HG02588 (cell line): Measurements from ENCODE around the gene TTC9.

Experiments
- ATAC-seq: cut with Tn5 transposase; IDR thresholded peaks from one replicate; pipeline ENCODE4 v1.9.1; 2021; ENCODE audit warnings: mild to moderate bottlenecking, moderate library complexity; ENCODE audit not compliant: unreplicated experiment

Gene TTC9

DNA sequence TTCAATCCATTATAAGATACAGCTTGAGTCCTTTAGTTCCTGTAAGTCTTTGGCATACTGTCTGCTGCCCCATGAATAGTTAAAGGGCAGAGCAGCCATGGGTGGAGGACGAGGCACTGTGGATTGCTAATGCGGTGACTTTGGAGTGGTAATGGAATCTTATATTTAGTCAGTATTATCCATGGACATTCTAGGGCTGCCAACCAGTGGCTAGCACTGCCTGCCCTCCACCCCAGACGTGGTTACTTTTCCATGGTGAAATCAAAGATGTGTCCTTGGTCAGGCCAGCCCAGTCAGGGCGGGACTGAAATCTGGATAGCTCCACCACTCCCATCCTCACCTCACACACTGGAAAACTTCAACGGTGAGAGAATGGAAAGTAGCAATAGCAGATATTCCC, 2.3 kb downstream of the TTC9 start:
- no peak for ATAC-seq

GRCh38 chr14:70645892-70646291, 4.2 kb downstream of the TTC9 start:
- no peak for ATAC-seq

DNA sequence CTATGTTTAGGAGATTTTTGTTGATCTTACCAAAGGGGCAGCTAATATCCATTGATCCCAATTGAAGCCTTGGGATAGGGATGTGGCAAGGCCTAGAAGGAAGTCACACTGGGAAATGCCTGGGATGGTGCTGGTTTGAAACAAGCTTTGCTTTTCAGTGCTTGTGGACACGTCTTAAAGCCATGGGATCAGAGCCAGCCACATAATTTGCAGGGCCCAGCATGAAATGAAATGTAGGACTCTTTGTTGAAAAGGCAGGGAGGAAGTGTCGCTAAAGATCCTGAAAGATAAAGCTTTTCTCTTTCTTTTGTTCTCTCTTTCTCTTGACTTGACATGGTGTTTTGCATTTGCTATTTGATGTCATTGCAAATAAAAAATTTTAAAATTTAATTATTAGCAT, 5.0 kb downstream of the TTC9 start:
- no peak for ATAC-seq

DNA sequence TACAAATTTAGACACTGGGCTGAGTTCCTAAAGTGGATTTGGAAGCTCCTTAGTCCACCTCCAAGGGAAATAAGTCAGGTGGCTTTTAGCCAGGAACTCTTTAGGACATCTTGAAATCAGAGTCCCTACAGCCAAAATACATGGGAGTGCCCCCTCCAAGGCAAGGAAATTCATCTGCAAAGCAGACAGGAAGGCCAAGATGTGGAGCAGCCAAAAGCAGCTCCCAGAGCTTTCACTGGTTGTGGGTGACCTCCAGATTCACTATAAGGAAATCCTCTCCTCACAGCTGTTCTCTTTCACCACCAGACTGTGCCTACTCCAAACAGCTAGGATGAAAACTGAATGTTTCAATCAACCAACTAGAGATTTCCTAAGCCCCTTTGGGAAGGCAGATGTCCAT, 6.6 kb downstream of the TTC9 start:
- no peak for ATAC-seq

- ATAC-seq, result no peak
These were observed 8.1 kb downstream of the TTC9 start for GRCh38 chr14:70649803-70650202.

- ATAC-seq, result no peak
These were observed 9.8 kb downstream of the TTC9 start for GRCh38 chr14:70651522-70651921.

DNA sequence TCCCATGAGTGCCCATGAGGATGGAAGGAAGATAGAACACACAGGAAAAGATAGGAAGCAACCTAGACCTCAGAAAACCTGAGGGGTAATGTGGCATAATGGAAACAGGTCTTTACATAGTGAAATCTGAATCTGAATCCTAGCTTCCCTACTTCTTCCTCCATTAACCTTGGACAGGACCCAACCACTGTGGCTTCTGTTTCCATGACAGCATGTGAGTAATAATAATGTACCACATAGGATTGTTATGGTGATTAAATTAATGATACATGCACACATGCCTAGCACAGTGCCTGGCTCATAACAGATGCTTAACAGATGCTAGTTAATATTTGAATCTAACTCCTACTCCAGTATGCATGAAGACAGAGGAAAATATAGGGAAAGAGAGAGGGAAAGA, 11.2 kb downstream of the TTC9 start:
- ATAC-seq, result no peak

GRCh38 chr14:70653662-70654061, 11.9 kb downstream of the TTC9 start:
- no peak for ATAC-seq

DNA sequence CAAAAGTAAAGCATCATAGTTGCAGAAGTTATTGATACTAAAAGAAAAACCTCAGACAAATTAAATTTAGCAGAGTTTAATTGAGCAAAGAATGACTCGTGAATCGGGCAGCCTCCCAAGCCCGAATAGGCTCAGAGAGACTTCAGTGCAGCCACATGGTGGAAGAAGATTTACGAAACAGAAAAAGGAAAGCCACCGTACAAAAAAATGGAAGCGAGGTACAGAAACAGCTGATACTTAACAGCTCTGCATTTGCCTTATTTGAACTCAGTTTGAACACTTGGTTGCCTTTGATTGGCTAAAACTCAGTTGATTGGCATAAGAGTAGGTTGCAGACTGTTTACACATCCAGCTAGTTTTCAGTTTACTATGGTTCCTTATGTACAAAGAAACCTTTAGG, 12.9 kb downstream of the TTC9 start:
- ATAC-seq, result no peak

DNA sequence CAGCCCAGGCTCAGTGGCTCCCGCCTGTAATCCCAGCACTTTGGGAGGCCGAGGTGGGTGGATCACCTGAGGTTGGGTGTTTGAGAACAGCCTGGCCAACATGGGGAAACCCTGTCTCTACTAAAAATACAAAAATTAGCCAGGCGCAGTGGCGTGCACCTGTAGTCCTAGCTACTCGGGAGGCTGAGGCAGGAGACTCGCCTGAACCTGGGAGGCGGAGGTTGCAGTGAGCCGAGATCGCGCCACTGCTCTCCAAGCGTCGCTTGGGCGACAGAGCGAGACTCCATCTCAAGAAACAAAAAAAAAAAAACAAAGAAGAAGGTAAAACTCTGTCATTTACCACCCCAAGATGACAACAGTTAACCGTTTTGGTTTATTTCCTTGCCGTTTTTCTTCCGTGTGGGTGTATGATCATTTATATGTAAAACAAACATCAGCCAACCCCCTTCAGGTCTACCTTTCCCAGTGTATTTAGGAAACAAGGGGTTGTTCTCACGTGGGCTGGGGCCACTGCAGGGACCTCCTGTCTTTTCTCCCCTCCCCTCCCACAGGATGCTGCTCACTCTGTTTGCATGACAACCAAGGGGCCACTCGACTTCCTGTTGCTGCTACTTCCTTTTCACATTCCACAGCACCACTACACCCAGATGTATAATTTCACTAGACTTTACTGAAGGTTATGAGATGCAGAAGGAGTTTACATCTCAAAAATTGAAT, 13.6 kb downstream of the TTC9 start:
- peak; percentile 67 for ATAC-seq

DNA sequence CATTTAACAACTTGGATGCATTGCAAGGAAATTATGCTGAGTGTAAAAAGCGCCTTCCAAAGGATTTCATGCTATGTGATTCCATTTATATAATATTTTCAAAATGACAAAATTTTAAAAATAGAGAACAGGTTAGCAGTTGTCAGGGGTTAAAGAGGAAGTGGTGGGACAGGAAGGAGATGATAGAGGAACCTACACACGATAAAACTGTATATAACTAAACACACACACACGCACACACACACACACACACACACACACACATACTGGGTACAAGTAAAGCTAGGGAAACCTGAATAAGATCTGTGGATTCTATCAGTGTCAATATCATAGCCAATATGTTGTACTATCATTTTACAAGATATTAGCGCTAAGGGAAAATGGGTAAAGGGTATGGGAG, 17.2 kb downstream of the TTC9 start:
- ATAC-seq, result no peak

- ATAC-seq, result no peak
These were observed 19.5 kb downstream of the TTC9 start for GRCh38 chr14:70660967-70661893.

DNA sequence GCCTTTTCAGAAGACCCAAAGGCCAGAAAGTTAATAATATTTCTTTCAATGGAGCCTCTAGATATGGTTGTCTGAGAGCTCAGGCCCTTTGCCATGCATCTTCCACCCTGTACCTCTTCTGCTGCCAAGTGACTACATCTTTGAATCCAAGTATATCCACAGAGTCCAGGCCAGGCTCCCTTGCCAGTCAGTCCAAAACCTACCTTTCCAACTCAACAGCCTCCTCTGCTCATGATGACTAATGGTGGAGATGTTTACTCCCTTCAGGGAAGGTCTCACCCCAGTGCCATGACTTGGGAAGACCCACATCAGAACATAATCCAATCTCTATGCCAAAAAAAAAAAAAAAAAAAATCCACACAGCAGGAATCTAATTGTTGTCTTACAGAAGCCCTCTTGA, 20.4 kb downstream of the TTC9 start:
- ATAC-seq, result no peak

GRCh38 chr14:70662816-70663215, 21.1 kb downstream of the TTC9 start:
- ATAC-seq, result no peak

GRCh38 chr14:70663707-70664179, 22.0 kb downstream of the TTC9 start:
- ATAC-seq, result peak; percentile 49

DNA sequence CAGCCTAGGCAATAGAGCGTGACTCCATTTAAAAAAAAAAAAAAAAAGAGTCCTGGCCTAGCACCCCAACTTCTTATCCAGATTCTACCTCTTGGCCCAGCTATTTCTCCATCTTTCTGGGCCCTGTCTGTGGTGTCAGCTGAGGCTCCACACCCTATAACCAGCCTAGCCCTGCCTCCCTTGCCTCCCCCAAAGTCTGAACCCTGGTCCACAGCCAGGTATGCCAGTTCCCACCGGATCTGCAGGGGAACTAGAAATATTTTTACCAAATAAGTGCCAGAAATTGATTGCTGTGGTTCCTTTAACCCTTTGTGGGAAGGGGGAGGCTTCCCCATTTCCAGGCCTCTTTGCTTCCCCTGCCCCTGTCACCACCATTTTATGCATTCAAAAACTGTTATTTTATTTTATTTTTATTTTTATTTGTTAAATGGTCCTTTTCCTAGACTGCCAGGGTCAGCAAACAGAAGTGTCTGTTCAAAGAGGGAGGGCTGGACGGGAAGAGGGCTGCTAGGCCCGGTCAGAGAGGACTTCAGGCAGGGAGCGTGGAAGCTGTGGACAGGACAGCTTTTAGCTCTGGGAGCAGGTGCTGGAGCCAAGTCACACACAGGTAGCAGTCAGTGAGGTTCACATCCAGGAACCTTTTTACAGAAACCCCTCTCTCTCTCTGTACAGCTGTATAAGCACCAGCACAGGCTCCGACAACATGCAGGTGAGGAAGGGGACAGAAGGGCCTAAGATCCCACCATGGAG, 23.2 kb downstream of the TTC9 start:
- ATAC-seq, result peak; percentile 6

DNA sequence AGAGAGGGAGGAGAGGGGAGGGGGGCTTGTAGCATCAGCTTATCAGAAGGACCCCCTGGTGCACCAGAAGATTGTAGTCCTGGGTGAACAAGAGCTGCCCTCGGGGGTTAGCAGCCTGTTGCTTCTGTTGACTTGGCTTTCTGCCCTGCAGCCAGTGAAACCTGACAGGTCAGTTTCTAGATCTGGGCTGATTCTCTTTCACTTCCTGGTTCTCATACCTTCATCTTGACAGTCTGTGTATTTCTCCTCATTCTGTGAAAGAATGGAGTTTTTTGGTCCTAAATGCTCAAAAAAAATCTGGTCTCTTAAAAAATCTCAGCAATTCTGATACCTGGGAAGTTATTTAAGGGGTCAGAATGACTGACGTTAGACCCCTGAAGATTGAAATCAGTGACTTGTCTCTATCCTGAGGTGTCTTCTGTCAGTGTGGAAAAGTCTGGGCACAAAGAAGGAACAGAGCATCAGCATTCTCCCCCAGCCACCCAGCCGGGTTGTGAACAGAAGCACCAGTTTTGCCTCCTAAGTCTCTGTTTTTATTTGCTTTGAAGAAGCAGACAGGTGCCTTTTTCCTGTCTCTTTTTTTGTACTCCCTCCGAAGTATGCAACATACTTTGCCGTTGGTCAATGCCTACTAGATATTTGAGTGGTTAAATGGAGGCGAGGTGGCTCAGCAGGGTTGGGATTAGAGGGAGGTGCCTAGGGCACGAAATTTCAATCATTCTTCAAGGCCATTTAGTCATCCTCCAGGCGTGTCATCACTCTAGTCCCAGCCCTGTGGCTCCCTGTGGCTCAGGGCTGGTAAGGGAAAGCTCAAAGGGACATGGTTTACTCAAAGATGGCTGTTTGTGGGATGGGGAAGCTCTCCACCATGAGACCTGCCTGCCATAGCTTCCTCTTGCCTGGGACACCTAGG, 24.0 kb downstream of the TTC9 start:
- peak; percentile 47 for ATAC-seq

GRCh38 chr14:70666361-70666686, 24.6 kb downstream of the TTC9 start:
- no peak for ATAC-seq

DNA sequence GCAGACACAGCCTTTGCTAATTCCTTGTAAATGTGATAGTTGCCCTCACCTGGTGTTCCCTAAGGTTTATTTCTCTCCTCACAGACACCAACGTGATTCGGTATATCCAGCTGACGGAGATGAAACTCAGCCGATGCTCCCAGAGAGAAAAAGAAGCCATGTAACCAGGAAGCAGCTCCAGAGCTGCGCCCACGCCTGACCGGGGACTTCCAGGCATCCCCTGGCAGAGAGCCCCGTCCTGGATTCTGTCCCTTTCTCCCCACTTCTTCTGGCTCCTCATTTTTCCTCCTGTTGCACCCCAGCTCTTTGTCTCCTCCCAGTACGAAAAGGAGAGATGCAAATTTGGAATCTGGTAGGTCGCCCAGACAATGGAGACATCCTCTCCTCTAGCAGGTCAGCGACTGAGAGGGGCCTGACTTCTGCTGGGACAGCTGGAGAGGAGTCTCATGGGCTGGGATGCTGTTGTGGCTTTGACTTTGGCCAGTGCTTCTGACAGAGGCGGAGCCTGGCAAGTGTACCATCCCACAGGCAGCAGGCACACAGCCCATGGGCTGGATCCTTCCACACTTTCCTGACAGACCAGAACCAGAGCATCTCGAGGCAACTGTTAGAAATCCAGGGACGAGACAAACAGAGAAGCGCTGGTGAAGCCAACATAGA, 29.4 kb downstream of the TTC9 start:
- no peak for ATAC-seq
